Panc1 (cell line): Measurements from ENCODE around the gene GRID1.

Experiments
- POLR2AphosphoS5 ChIP-seq: IDR thresholded peaks from 2 replicates; pipeline ENCODE4 v1.6.1; 2012; ENCODE audit warnings: mild to moderate bottlenecking, low read depth, low read length, moderate library complexity
- TF ChIP-seq, protein P1 (sequence below): fragments of 450-650 bp; IDR thresholded peaks from 2 replicates; pipeline ENCODE4 v1.5.1; 2017; ENCODE audit warnings: mild to moderate bottlenecking
- TF ChIP-seq, protein P2 (sequence below), 2 experiments: IDR thresholded peaks; 2 replicates each; pipeline ENCODE4 v1.6.1; 2011 to 2012; ENCODE audit warnings: low read depth in 2 of 2, control low read depth in 1 of 2, low read length in 1 of 2, mild to moderate bottlenecking in 1 of 2, moderate library complexity in 1 of 2; ENCODE audit not compliant: insufficient read depth in 1 of 2

DNA sequence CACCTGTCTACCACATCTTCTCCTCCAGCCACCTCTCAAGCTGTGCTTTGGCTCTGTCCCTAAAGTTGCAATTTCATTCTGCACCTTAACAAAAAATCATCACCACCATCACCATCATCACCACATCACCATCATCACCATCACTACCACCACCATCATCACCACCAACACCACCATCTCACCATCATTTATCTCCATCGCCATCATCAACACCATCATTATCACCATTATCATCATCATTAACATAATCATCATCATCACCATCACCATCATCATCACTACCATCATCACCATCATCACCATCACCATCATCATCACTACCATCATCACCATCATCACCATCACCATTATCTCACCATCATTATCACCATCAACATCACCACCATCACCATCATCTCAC is 245.4 kb downstream of the GRID1 start:
- TF ChIP-seq, protein P1, sequence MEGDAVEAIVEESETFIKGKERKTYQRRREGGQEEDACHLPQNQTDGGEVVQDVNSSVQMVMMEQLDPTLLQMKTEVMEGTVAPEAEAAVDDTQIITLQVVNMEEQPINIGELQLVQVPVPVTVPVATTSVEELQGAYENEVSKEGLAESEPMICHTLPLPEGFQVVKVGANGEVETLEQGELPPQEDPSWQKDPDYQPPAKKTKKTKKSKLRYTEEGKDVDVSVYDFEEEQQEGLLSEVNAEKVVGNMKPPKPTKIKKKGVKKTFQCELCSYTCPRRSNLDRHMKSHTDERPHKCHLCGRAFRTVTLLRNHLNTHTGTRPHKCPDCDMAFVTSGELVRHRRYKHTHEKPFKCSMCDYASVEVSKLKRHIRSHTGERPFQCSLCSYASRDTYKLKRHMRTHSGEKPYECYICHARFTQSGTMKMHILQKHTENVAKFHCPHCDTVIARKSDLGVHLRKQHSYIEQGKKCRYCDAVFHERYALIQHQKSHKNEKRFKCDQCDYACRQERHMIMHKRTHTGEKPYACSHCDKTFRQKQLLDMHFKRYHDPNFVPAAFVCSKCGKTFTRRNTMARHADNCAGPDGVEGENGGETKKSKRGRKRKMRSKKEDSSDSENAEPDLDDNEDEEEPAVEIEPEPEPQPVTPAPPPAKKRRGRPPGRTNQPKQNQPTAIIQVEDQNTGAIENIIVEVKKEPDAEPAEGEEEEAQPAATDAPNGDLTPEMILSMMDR = no peak
- TF ChIP-seq POLR2AphosphoS5 = no peak
- TF ChIP-seq, protein P2, sequence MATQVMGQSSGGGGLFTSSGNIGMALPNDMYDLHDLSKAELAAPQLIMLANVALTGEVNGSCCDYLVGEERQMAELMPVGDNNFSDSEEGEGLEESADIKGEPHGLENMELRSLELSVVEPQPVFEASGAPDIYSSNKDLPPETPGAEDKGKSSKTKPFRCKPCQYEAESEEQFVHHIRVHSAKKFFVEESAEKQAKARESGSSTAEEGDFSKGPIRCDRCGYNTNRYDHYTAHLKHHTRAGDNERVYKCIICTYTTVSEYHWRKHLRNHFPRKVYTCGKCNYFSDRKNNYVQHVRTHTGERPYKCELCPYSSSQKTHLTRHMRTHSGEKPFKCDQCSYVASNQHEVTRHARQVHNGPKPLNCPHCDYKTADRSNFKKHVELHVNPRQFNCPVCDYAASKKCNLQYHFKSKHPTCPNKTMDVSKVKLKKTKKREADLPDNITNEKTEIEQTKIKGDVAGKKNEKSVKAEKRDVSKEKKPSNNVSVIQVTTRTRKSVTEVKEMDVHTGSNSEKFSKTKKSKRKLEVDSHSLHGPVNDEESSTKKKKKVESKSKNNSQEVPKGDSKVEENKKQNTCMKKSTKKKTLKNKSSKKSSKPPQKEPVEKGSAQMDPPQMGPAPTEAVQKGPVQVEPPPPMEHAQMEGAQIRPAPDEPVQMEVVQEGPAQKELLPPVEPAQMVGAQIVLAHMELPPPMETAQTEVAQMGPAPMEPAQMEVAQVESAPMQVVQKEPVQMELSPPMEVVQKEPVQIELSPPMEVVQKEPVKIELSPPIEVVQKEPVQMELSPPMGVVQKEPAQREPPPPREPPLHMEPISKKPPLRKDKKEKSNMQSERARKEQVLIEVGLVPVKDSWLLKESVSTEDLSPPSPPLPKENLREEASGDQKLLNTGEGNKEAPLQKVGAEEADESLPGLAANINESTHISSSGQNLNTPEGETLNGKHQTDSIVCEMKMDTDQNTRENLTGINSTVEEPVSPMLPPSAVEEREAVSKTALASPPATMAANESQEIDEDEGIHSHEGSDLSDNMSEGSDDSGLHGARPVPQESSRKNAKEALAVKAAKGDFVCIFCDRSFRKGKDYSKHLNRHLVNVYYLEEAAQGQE (IDR thresholded peaks at IDR 0.05; ENCODE audit: insufficient read depth in 1 of 2, low read depth in 2 of 2, low read length in 1 of 2) = no peak
